OCI-LY1 (cell line): Measurements from ENCODE around the gene GALNT10.

Experiments
- EZH2 ChIP-seq: fragments of 200-600 bp; sonication (generic), shearing (Covaris generic); IDR thresholded peaks from 2 replicates; pipeline ENCODE4 v1.8.0; 2017; ENCODE audit warnings: borderline replicate concordance, mixed run types, mild to moderate bottlenecking, antibody characterized with exemption, low read length, moderate library complexity, mixed read lengths
- TF ChIP-seq, protein P1 (sequence below): fragments of 200-600 bp; sonication (generic), shearing (Covaris generic); IDR thresholded peaks from 2 replicates; pipeline ENCODE4 v1.5.1; 2017; ENCODE audit warnings: mild to moderate bottlenecking, antibody characterized with exemption, low read length, moderate library complexity, mixed read lengths

DNA sequence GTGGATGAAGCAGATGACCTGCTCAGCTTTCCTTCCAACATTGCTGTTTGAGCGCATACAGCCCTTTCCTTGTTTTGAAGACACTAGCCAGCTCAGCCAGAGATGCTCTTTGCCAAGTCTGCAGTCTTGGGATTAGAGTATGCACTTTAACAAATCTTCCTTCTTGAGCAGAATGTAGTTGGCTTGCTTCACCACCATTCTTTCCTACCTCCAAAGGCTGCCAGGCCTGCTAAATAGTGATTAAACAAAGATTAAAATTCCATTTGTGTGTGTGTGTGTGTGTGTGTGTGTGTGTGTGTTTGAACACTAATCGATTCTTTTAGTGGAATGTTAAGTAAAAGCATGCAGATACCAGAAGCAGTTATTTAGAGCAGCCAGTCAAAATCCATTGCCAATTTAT lies 97.6 kb downstream of the GALNT10 start:
- TF ChIP-seq, protein P1, sequence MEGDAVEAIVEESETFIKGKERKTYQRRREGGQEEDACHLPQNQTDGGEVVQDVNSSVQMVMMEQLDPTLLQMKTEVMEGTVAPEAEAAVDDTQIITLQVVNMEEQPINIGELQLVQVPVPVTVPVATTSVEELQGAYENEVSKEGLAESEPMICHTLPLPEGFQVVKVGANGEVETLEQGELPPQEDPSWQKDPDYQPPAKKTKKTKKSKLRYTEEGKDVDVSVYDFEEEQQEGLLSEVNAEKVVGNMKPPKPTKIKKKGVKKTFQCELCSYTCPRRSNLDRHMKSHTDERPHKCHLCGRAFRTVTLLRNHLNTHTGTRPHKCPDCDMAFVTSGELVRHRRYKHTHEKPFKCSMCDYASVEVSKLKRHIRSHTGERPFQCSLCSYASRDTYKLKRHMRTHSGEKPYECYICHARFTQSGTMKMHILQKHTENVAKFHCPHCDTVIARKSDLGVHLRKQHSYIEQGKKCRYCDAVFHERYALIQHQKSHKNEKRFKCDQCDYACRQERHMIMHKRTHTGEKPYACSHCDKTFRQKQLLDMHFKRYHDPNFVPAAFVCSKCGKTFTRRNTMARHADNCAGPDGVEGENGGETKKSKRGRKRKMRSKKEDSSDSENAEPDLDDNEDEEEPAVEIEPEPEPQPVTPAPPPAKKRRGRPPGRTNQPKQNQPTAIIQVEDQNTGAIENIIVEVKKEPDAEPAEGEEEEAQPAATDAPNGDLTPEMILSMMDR: no peak
- no peak for TF ChIP-seq EZH2
